ENCODE data around the gene DBP. TPM values are rescaled to one million over a fixed set of nuclear protein-coding genes. Genes with fewer than 3 reads are reported as not detected.

Gene DBP
- total and polyA plus RNA-seq, 2 of the 13 experiments (the other 11 are each of a cell fraction or from before 2014, with no cell fraction given): 1.7 to 5.8 TPM

DNA sequence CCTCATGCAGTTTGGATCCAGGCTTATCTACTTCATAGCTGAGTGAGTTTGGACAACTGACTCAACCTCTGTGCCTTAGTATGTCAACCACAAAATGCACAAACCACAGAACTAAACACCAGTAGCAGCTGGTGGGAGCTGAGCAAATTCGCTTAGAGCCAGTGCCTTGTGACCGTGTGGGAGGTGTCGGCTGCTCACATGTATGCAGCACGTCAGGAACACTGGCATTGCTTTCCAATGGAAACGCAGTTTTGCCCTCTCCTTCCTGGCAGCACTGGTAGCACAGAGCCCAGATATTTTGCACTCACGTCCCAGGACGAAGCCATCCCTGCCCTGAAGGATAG, 43.9 kb upstream of the DBP start (continued):
- TF ChIP-seq, protein P1, sequence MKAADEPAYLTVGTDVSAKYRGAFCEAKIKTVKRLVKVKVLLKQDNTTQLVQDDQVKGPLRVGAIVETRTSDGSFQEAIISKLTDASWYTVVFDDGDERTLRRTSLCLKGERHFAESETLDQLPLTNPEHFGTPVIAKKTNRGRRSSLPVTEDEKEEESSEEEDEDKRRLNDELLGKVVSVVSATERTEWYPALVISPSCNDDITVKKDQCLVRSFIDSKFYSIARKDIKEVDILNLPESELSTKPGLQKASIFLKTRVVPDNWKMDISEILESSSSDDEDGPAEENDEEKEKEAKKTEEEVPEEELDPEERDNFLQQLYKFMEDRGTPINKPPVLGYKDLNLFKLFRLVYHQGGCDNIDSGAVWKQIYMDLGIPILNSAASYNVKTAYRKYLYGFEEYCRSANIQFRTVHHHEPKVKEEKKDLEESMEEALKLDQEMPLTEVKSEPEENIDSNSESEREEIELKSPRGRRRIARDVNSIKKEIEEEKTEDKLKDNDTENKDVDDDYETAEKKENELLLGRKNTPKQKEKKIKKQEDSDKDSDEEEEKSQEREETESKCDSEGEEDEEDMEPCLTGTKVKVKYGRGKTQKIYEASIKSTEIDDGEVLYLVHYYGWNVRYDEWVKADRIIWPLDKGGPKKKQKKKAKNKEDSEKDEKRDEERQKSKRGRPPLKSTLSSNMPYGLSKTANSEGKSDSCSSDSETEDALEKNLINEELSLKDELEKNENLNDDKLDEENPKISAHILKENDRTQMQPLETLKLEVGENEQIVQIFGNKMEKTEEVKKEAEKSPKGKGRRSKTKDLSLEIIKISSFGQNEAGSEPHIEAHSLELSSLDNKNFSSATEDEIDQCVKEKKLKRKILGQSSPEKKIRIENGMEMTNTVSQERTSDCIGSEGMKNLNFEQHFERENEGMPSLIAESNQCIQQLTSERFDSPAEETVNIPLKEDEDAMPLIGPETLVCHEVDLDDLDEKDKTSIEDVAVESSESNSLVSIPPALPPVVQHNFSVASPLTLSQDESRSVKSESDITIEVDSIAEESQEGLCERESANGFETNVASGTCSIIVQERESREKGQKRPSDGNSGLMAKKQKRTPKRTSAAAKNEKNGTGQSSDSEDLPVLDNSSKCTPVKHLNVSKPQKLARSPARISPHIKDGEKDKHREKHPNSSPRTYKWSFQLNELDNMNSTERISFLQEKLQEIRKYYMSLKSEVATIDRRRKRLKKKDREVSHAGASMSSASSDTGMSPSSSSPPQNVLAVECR (CRISPR knock-in tag; IDR thresholded peaks at IDR 0.05; ENCODE audit: borderline replicate concordance): 0 out of 2 replicates have a peak, but pooled peaks have one; percentile 20
- no peak for TF ChIP-seq SOX5 (CRISPR knock-in tag; IDR thresholded peaks at IDR 0.05; ENCODE audit: borderline replicate concordance)
- TF ChIP-seq PTBP1 (IDR thresholded peaks at IDR 0.05; ENCODE audit: low read depth, low read length, poor library complexity, severe bottlenecking): no peak
- TF ChIP-seq, protein P2, sequence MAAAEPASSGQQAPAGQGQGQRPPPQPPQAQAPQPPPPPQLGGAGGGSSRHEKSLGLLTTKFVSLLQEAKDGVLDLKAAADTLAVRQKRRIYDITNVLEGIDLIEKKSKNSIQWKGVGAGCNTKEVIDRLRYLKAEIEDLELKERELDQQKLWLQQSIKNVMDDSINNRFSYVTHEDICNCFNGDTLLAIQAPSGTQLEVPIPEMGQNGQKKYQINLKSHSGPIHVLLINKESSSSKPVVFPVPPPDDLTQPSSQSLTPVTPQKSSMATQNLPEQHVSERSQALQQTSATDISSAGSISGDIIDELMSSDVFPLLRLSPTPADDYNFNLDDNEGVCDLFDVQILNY (CRISPR knock-in tag; conservative IDR thresholded peaks at IDR 0.05): no peak
- TF ChIP-seq, protein P3, sequence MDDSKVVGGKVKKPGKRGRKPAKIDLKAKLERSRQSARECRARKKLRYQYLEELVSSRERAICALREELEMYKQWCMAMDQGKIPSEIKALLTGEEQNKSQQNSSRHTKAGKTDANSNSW (CRISPR knock-in tag; IDR thresholded peaks at IDR 0.05; ENCODE audit: borderline replicate concordance): no peak
- TF ChIP-seq RXRB (CRISPR knock-in tag; IDR thresholded peaks at IDR 0.05; ENCODE audit: borderline replicate concordance): no peak
- 0 out of 2 replicates have a peak, but pooled peaks have one; percentile 31 for TF ChIP-seq ZKSCAN1 (IDR thresholded peaks at IDR 0.05; ENCODE audit: low read length)
- no peak for TF ChIP-seq ZNF180 (CRISPR knock-in tag; IDR thresholded peaks at IDR 0.05; ENCODE audit: borderline replicate concordance, low read depth)
- TF ChIP-seq, protein P4, sequence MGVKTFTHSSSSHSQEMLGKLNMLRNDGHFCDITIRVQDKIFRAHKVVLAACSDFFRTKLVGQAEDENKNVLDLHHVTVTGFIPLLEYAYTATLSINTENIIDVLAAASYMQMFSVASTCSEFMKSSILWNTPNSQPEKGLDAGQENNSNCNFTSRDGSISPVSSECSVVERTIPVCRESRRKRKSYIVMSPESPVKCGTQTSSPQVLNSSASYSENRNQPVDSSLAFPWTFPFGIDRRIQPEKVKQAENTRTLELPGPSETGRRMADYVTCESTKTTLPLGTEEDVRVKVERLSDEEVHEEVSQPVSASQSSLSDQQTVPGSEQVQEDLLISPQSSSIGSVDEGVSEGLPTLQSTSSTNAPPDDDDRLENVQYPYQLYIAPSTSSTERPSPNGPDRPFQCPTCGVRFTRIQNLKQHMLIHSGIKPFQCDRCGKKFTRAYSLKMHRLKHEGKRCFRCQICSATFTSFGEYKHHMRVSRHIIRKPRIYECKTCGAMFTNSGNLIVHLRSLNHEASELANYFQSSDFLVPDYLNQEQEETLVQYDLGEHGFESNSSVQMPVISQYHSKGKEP (CRISPR knock-in tag; IDR thresholded peaks at IDR 0.05): no peak
- no peak for TF ChIP-seq LCORL (IDR thresholded peaks at IDR 0.05)
- 0 out of 2 replicates have a peak, but pooled peaks have one; percentile 28 for TF ChIP-seq LCORL (CRISPR knock-in tag; IDR thresholded peaks at IDR 0.05)
- 0 out of 2 replicates have a peak, but pooled peaks have one; percentile 8 for TF ChIP-seq ZNF572 (CRISPR knock-in tag; IDR thresholded peaks at IDR 0.05)
- TF ChIP-seq ZFX (CRISPR knock-in tag; IDR thresholded peaks at IDR 0.05; ENCODE audit: low read depth): peak; percentile 9; the same call in 1 of the 2 replicates
- no peak for TF ChIP-seq NBN (conservative IDR thresholded peaks at IDR 0.05)
- TF ChIP-seq, protein P5, sequence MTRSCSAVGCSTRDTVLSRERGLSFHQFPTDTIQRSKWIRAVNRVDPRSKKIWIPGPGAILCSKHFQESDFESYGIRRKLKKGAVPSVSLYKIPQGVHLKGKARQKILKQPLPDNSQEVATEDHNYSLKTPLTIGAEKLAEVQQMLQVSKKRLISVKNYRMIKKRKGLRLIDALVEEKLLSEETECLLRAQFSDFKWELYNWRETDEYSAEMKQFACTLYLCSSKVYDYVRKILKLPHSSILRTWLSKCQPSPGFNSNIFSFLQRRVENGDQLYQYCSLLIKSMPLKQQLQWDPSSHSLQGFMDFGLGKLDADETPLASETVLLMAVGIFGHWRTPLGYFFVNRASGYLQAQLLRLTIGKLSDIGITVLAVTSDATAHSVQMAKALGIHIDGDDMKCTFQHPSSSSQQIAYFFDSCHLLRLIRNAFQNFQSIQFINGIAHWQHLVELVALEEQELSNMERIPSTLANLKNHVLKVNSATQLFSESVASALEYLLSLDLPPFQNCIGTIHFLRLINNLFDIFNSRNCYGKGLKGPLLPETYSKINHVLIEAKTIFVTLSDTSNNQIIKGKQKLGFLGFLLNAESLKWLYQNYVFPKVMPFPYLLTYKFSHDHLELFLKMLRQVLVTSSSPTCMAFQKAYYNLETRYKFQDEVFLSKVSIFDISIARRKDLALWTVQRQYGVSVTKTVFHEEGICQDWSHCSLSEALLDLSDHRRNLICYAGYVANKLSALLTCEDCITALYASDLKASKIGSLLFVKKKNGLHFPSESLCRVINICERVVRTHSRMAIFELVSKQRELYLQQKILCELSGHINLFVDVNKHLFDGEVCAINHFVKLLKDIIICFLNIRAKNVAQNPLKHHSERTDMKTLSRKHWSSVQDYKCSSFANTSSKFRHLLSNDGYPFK (CRISPR knock-in tag; IDR thresholded peaks at IDR 0.05; ENCODE audit: borderline replicate concordance): 0 out of 2 replicates have a peak, but pooled peaks have one; percentile 21
- TF ChIP-seq ARHGAP35 (CRISPR knock-in tag; IDR thresholded peaks at IDR 0.05; ENCODE audit: borderline replicate concordance): 0 out of 2 replicates have a peak, but pooled peaks have one; percentile 38

Measured in HepG2 (cell line).